HG03108 (cell line): ENCODE measurements around the gene CD1B.
"Not testable (repeated sequence)": the region's sequence is repeated elsewhere in the genome, so short reads cannot be mapped to it uniquely, and the experiment has no call there.

ENCODE experiments used
- ATAC-seq: cut with Tn5 transposase; IDR thresholded peaks from one replicate; pipeline ENCODE4 v1.9.1; 2021; ENCODE audit warnings: moderate library complexity; ENCODE audit not compliant: unreplicated experiment

CD1B gene

GRCh38 chr1:158329300-158329699 lies 2.0 kb downstream of the CD1B start:
- no peak for ATAC-seq

GRCh38 chr1:158328426-158328825 lies 2.9 kb downstream of the CD1B start:
- no peak for ATAC-seq

- ATAC-seq = no peak
Observed at GRCh38 chr1:158327481-158327880, 3.9 kb downstream of the CD1B start.

GRCh38 chr1:158324395-158324794 lies 6.9 kb downstream of the CD1B start:
- ATAC-seq = no peak

- ATAC-seq = no peak
Observed at GRCh38 chr1:158323866-158324265, 7.5 kb downstream of the CD1B start.

- no peak for ATAC-seq
Observed at GRCh38 chr1:158311066-158311465, 20.3 kb downstream of the CD1B start.

- no peak for ATAC-seq
Observed at GRCh38 chr1:158310623-158311022, 20.7 kb downstream of the CD1B start.

- no peak for ATAC-seq
Observed at GRCh38 chr1:158295791-158296190, 35.5 kb downstream of the CD1B start.

GRCh38 chr1:158290321-158290844 lies 40.9 kb downstream of the CD1B start:
- no peak for ATAC-seq

GRCh38 chr1:158289811-158290210 lies 41.5 kb downstream of the CD1B start, which contains the start of gene CD1C:
TSS of gene CD1C (plus strand) at chr1:158289923. CDS start at chr1:158290065, 142 bp downstream.
- ATAC-seq = no peak

- no peak for ATAC-seq
Observed at GRCh38 chr1:158286941-158287346, 44.4 kb downstream of the CD1B start.

- no peak for ATAC-seq
Observed at GRCh38 chr1:158286487-158286886, 44.8 kb downstream of the CD1B start.

GRCh38 chr1:158285756-158286241 lies 45.5 kb downstream of the CD1B start:
- ATAC-seq = peak; percentile 65

GRCh38 chr1:158283965-158284364 lies 47.4 kb downstream of the CD1B start:
- no peak for ATAC-seq

- not testable (repeated sequence) for ATAC-seq
Observed at GRCh38 chr1:158282421-158282820, 48.9 kb downstream of the CD1B start.
